Erythroblast (primary cell): ENCODE measurements around the gene NKIRAS1.

Source experiments
- GATA1 ChIP-seq: IDR thresholded peaks from 2 replicates; pipeline ENCODE4 v1.6.1; 2011; ENCODE audit warnings: low read depth, mild to moderate bottlenecking, control low read depth, low read length, moderate library complexity
- POLR2A ChIP-seq: IDR thresholded peaks from 2 replicates; pipeline ENCODE4 v1.6.1; 2011; ENCODE audit warnings: mild to moderate bottlenecking, low read length

- no peak for TF ChIP-seq POLR2A
- TF ChIP-seq GATA1 = no peak
Observed at GRCh38 chr3:23886311-23886710, 30.5 kb downstream of the NKIRAS1 start.
